Peyer's patch (tissue), 4 donors: ENCODE data around the gene PHACTR1. TPM values are rescaled to one million over a fixed set of nuclear protein-coding genes. Genes with fewer than 3 reads are reported as not detected.

Experiments
- DNase-seq, 3 donors: peaks; one replicate each; pipeline ENCODE4 v3.0.0-alpha.2; 2017 to 2019
- H3K27ac ChIP-seq, 4 donors: fragments of 200-600 bp; sonication (generic); one replicate each; pipeline ENCODE4 v1.5.1; 2016 to 2019
- H3K27me3 ChIP-seq, 2 donors: fragments of 200-600 bp; sonication (generic); one replicate each; pipeline ENCODE4 v1.5.1; 2019
- H3K36me3 ChIP-seq, 3 donors: fragments of 200-600 bp; sonication (generic); one replicate each; pipeline ENCODE4 v1.5.1; 2016 to 2019
- H3K4me1 ChIP-seq, 4 donors: fragments of 200-600 bp; sonication (generic); one replicate each; pipeline ENCODE4 v1.5.1; 2016 to 2019
- H3K4me3 ChIP-seq, 4 donors: fragments of 200-600 bp; sonication (generic); 1 replicate in 3 of 4; 2 replicates in 1 of 4; pipeline ENCODE4 v1.5.1; 2016 to 2019; ENCODE audit warnings: mild to moderate bottlenecking in 1 of 4
- H3K9me3 ChIP-seq, 4 donors: fragments of 200-600 bp; sonication (generic); one replicate each; pipeline ENCODE4 v1.5.1; 2016 to 2019; ENCODE audit warnings: mild to moderate bottlenecking in 1 of 4
- CTCF ChIP-seq, 6 experiments: fragments of 450-650 bp in 4 of 6; fragments of 200-600 bp in 2 of 6; sonication (generic) in 1 of 6; IDR thresholded peaks; one replicate each; pipeline ENCODE4 v1.5.1; 2017 to 2019; ENCODE audit warnings: antibody characterized with exemption in 6 of 6, mild to moderate bottlenecking in 3 of 6, moderate library complexity in 1 of 6
- POLR2A ChIP-seq, 2 donors: fragments of 450-650 bp; IDR thresholded peaks; one replicate each; pipeline ENCODE4 v1.5.1; 2017; ENCODE audit warnings: antibody characterized with exemption in 2 of 2, mild to moderate bottlenecking in 2 of 2, moderate library complexity in 2 of 2
- total RNA-seq, 4 donors: library from RNA; depleted of rRNA; stranded (reverse); fragments of >200 nt; gene quantifications; one replicate each; pipeline ENCODE4 v1.1.0, GENCODE V29; 2016

Gene PHACTR1
- total RNA-seq, 4 donors from 2014 or later, result 0.35 to 19.0 (median 1.7) TPM

DNA sequence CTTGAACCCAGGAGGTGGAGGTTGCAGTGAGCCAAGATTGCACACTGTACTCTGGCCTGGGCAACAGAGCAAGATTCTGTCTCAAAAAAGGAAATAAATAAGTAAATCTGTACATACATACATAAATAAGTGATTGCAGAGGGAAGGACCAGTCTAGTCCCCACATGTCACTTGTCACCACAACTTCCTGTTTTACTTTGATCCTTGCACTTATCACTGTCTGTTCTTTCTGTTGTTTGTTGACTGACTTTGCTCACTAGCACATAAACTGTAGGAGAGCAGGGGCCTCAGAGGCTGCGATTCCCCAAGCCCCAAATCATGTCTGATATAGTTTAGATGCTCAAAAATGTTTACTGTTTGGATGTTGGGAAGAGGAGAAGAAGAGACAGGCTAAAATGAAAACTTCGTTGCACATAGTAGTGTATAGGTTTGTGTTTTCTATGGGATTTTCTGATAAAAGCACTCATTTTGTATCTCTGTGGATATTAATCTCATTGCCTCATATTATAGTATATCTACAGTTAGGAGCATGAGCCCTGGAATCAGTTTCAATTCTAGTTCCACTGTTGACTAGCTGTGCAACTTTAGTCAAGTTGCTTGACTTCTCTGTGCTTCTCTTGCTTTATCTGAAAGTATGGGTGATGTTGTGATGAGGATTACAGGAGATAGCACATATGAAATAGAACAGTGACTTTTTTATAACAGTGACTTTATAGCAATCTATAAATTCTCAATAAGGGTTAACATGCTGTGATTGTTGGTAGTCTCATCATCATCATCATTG is 446.8 kb downstream of the PHACTR1 start:
- DNase-seq, result no peak
- Histone ChIP-seq H3K9me3 (no peaks in the 10 kb centered on the region), H3K27me3 (no peaks in the 10 kb centered on the region), H3K4me1 (peaks cover 0 to 6% (median 0%) of the 10 kb centered on the region in 4 donors), H3K4me3 (no peak overlapping the region), H3K27ac (no peak overlapping the region), H3K36me3 (no peaks in the 10 kb centered on the region)
- TF ChIP-seq POLR2A (IDR thresholded peaks at IDR 0.05), result no peak

GRCh38 chr6:13164291-13164690 is 447.7 kb downstream of the PHACTR1 start:
- no peaks in the 10 kb centered on the region for H3K36me3 ChIP-seq
- no peak for DNase-seq
- no peaks in the 10 kb centered on the region for H3K27me3 ChIP-seq
- no peak overlapping the region for H3K4me3 ChIP-seq
- TF ChIP-seq POLR2A (IDR thresholded peaks at IDR 0.05), result no peak
- no peak for TF ChIP-seq CTCF (IDR thresholded peaks at IDR 0.05)
- H3K4me1 ChIP-seq, result peaks cover 0 to 6% (median 0%) of the 10 kb centered on the region in 4 donors
- H3K27ac ChIP-seq, result no peak overlapping the region
- no peaks in the 10 kb centered on the region for H3K9me3 ChIP-seq

GRCh38 chr6:13165502-13166172 is 449.1 kb downstream of the PHACTR1 start:
- TF ChIP-seq POLR2A (IDR thresholded peaks at IDR 0.05) (no peak), CTCF (IDR thresholded peaks at IDR 0.05) (no peak)
- peaks cover 0 to 6% (median 0%) of the 10 kb centered on the region in 4 donors for H3K4me1 ChIP-seq
- no peaks in the 10 kb centered on the region for H3K36me3 ChIP-seq
- peak overlapping the region in 2 of 4 donors; percentile 18 to 19 for H3K4me3 ChIP-seq
- H3K27me3 ChIP-seq, result no peaks in the 10 kb centered on the region
- H3K27ac ChIP-seq, result no peak overlapping the region
- no peak for DNase-seq
- no peaks in the 10 kb centered on the region for H3K9me3 ChIP-seq

DNA sequence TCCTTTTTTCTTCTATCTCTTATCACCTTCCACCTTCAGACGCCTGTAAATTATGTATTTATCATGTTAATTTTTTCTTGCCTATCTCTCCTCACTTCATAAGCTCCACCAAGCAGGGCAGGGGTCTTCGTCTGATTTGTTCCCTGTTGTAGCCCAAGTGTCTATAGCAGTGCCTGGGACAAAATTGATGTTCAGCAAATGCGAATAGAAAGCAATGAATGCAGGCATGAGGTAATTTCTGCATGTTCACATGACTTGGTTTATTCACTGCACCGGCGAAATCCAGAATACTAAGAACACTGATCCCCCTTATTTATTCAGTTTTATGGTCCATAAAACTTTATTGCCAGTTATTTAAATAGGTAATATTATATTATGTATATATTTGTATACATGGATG is 449.7 kb downstream of the PHACTR1 start:
- H3K9me3 ChIP-seq, result no peaks in the 10 kb centered on the region
- H3K4me3 ChIP-seq, result peak overlapping the region in 2 of 4 donors; percentile 18 to 19
- H3K4me1 ChIP-seq, result peaks cover 0 to 6% (median 0%) of the 10 kb centered on the region in 4 donors
- H3K27ac ChIP-seq, result no peak overlapping the region
- H3K27me3 ChIP-seq, result no peaks in the 10 kb centered on the region
- H3K36me3 ChIP-seq, result no peaks in the 10 kb centered on the region
- DNase-seq, result no peak
- TF ChIP-seq POLR2A (IDR thresholded peaks at IDR 0.05), result no peak
- no peak for TF ChIP-seq CTCF (IDR thresholded peaks at IDR 0.05)

DNA sequence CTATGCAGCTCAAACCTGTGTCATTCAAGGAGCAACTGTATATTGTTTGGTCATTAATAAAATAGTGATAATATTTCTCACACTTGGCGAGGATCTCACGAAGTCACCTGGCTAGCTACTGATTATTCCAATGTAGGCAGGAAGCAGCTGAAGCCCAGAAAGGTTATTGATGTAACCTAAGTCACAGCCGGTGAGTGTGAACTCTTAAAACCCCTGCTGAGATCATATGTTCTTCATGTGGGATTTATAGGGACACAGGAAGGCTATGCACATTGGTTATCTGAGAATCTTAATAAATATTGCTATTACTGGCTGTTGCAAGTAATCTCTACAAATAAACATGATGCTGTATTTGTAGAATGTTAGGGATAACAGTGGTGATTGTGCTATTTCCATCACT is 450.3 kb downstream of the PHACTR1 start:
- no peak for TF ChIP-seq POLR2A (IDR thresholded peaks at IDR 0.05)
- no peak for TF ChIP-seq CTCF (IDR thresholded peaks at IDR 0.05)
- H3K27ac ChIP-seq, result no peak overlapping the region
- no peak for DNase-seq
- no peaks in the 10 kb centered on the region for H3K27me3 ChIP-seq
- H3K36me3 ChIP-seq, result no peaks in the 10 kb centered on the region
- no peak overlapping the region for H3K4me3 ChIP-seq
- H3K9me3 ChIP-seq, result no peaks in the 10 kb centered on the region
- peaks cover 0 to 6% (median 0%) of the 10 kb centered on the region in 4 donors for H3K4me1 ChIP-seq

GRCh38 chr6:13172291-13172690 is 455.7 kb downstream of the PHACTR1 start:
- H3K9me3 ChIP-seq, result no peaks in the 10 kb centered on the region
- no peaks in the 10 kb centered on the region for H3K36me3 ChIP-seq
- H3K27me3 ChIP-seq, result no peaks in the 10 kb centered on the region
- peaks cover 0 to under 1% (median 0%) of the 10 kb centered on the region in 4 donors for H3K4me1 ChIP-seq
- DNase-seq, result no peak
- TF ChIP-seq POLR2A (IDR thresholded peaks at IDR 0.05) (no peak), CTCF (IDR thresholded peaks at IDR 0.05) (no peak)
- no peak overlapping the region for H3K27ac ChIP-seq
- no peak overlapping the region for H3K4me3 ChIP-seq
